ENCODE results near the gene SMIM23. TPM values are rescaled to one million over a fixed set of nuclear protein-coding genes. Genes with fewer than 3 reads are reported as not detected.

The SMIM23 gene
- total and polyA plus RNA-seq, 4 donors: not detected

- Histone ChIP-seq H3K27ac (ENCODE audit: low read depth in 1 of 2, low read length in 1 of 2) (no peak overlapping the region), H3K36me3 (ENCODE audit: control insufficient read depth in 4 of 4, insufficient read depth in 4 of 4, low read length in 4 of 4) (no peaks in the 10 kb centered on the region)
- no peak for ATAC-seq (ENCODE audit: insufficient read depth, low FRiP score)
Measured at GRCh38 chr5:171821286-171821685, 35.7 kb downstream of the SMIM23 start.

GRCh38 chr5:171823269-171823668, 37.7 kb downstream of the SMIM23 start:
- Histone ChIP-seq H3K9ac (ENCODE audit: insufficient read depth in 1 of 2, low read length in 2 of 2) (no peak overlapping the region), H3K4me3 (no peak overlapping the region), H3K27ac (ENCODE audit: low read depth in 1 of 2, low read length in 1 of 2) (no peak overlapping the region), H3K4me1 (ENCODE audit: control insufficient read depth in 5 of 5, insufficient read depth in 5 of 5, low read length in 5 of 5) (no peaks in the 10 kb centered on the region), H3K36me3 (ENCODE audit: control insufficient read depth in 4 of 4, insufficient read depth in 4 of 4, low read length in 4 of 4) (no peaks in the 10 kb centered on the region), H3K27me3 (ENCODE audit: control insufficient read depth in 3 of 3, insufficient read depth in 3 of 3, low read length in 2 of 3) (no peaks in the 10 kb centered on the region), H3K9me3 (ENCODE audit: control insufficient read depth in 4 of 4, insufficient read depth in 3 of 4, low read length in 3 of 4) (peaks cover 0 to 6% (median 0%) of the 10 kb centered on the region in 4 donors)
- ATAC-seq (ENCODE audit: insufficient read depth, low FRiP score): no peak
- no peak for TF ChIP-seq CTCF (IDR thresholded peaks at IDR 0.05; ENCODE audit: control extremely low read depth, extremely low read depth)
- whole genome bisulfite sequencing, 2 donors: 74 to 83% methylated on average over 5 of the region's 5 CpGs
- DNase-seq: no peak

More at GRCh38 chr5:171821286-171821685, 35.7 kb downstream of the SMIM23 start:
- Histone ChIP-seq H3K9me3 (ENCODE audit: control insufficient read depth in 4 of 4, insufficient read depth in 3 of 4, low read length in 3 of 4) (peaks cover 0 to 6% (median 0%) of the 10 kb centered on the region in 4 donors), H3K9ac (ENCODE audit: insufficient read depth in 1 of 2, low read length in 2 of 2) (no peak overlapping the region), H3K27me3 (ENCODE audit: control insufficient read depth in 3 of 3, insufficient read depth in 3 of 3, low read length in 2 of 3) (no peaks in the 10 kb centered on the region), H3K4me3 (no peak overlapping the region), H3K4me1 (ENCODE audit: control insufficient read depth in 5 of 5, insufficient read depth in 5 of 5, low read length in 5 of 5) (no peaks in the 10 kb centered on the region)
- DNase-seq: no peak
- WGBS, 2 donors: 83 to 89% methylated on average over 4 of the region's 4 CpGs
- TF ChIP-seq CTCF (IDR thresholded peaks at IDR 0.05; ENCODE audit: control extremely low read depth, extremely low read depth): no peak

- 94 to 97% methylated on average over 3 of the region's 3 CpGs for WGBS, 2 donors
- H3K9ac ChIP-seq (ENCODE audit: insufficient read depth in 1 of 2, low read length in 2 of 2): no peak overlapping the region
- H3K4me3 ChIP-seq: no peak overlapping the region
- no peaks in the 10 kb centered on the region for H3K36me3 ChIP-seq (ENCODE audit: control insufficient read depth in 4 of 4, insufficient read depth in 4 of 4, low read length in 4 of 4)
- DNase-seq (no peak), ATAC-seq (ENCODE audit: insufficient read depth, low FRiP score) (no peak)
- no peaks in the 10 kb centered on the region for H3K4me1 ChIP-seq (ENCODE audit: control insufficient read depth in 5 of 5, insufficient read depth in 5 of 5, low read length in 5 of 5)
- H3K27ac ChIP-seq (ENCODE audit: low read depth in 1 of 2, low read length in 1 of 2): no peak overlapping the region
- peaks cover 0 to 6% (median 1%) of the 10 kb centered on the region in 4 donors for H3K9me3 ChIP-seq (ENCODE audit: control insufficient read depth in 4 of 4, insufficient read depth in 3 of 4, low read length in 3 of 4)
- no peak for TF ChIP-seq CTCF (IDR thresholded peaks at IDR 0.05; ENCODE audit: control extremely low read depth, extremely low read depth)
- H3K27me3 ChIP-seq (ENCODE audit: control insufficient read depth in 3 of 3, insufficient read depth in 3 of 3, low read length in 2 of 3): no peaks in the 10 kb centered on the region
Measured at GRCh38 chr5:171825051-171825450, 39.4 kb downstream of the SMIM23 start.

- Histone ChIP-seq H3K27ac (ENCODE audit: low read depth in 1 of 2, low read length in 1 of 2) (no peak overlapping the region), H3K36me3 (ENCODE audit: control insufficient read depth in 4 of 4, insufficient read depth in 4 of 4, low read length in 4 of 4) (no peaks in the 10 kb centered on the region), H3K4me3 (no peak overlapping the region), H3K9me3 (ENCODE audit: control insufficient read depth in 4 of 4, insufficient read depth in 3 of 4, low read length in 3 of 4) (peaks cover 0 to 6% (median 1%) of the 10 kb centered on the region in 4 donors), H3K4me1 (ENCODE audit: control insufficient read depth in 5 of 5, insufficient read depth in 5 of 5, low read length in 5 of 5) (no peaks in the 10 kb centered on the region), H3K9ac (ENCODE audit: insufficient read depth in 1 of 2, low read length in 2 of 2) (no peak overlapping the region), H3K27me3 (ENCODE audit: control insufficient read depth in 3 of 3, insufficient read depth in 3 of 3, low read length in 2 of 3) (no peaks in the 10 kb centered on the region)
- no peak for TF ChIP-seq CTCF (IDR thresholded peaks at IDR 0.05; ENCODE audit: control extremely low read depth, extremely low read depth)
- no peak for DNase-seq
- ATAC-seq (ENCODE audit: insufficient read depth, low FRiP score): no peak
- 79 to 83% methylated on average over 5 of the region's 5 CpGs for WGBS, 2 donors
Measured at GRCh38 chr5:171826132-171826531, 40.5 kb downstream of the SMIM23 start.

All from lung (tissue), 12 donors.